Adipose tissue (tissue), 3 donors: ENCODE measurements around the gene TCN1. TPM values are rescaled to one million over a fixed set of nuclear protein-coding genes. Genes with fewer than 3 reads are reported as not detected.
"Not testable (repeated sequence)": the region's sequence is repeated elsewhere in the genome, so short reads cannot be mapped to it uniquely, and the experiment has no call there.

ENCODE experiments used
- H3K27ac ChIP-seq: one replicate; pipeline ENCODE4 v1.5.1; 2013; ENCODE audit warnings: low read depth, low read length
- WGBS, 3 donors: extraction: QIAGEN DNeasy Blood & Tissue Kit; methylation state at CpG; one replicate each; pipeline ENCODE4 v1.1.7; 2013; 5-methylcytosine and 5-hydroxymethylcytosine counted together
- polyA plus RNA-seq, 3 donors: library from polyadenylated mRNA; stranded (reverse); fragments of 200-250 nt; gene quantifications; one replicate each; pipeline ENCODE4 v1.2.3, GENCODE V29; 2013
- donor health status: healthy with polysubstance abuse.
- donor health status: Bipolar disorder and iron deficiency.
- donor health status: healthy.

The TCN1 gene, protein sequence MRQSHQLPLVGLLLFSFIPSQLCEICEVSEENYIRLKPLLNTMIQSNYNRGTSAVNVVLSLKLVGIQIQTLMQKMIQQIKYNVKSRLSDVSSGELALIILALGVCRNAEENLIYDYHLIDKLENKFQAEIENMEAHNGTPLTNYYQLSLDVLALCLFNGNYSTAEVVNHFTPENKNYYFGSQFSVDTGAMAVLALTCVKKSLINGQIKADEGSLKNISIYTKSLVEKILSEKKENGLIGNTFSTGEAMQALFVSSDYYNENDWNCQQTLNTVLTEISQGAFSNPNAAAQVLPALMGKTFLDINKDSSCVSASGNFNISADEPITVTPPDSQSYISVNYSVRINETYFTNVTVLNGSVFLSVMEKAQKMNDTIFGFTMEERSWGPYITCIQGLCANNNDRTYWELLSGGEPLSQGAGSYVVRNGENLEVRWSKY
- polyA plus RNA-seq, result 1 to 10 TPM in 2 of 3 donors, under 1 TPM in 1; 0.79 to 6.4 (median 1.3) TPM

DNA sequence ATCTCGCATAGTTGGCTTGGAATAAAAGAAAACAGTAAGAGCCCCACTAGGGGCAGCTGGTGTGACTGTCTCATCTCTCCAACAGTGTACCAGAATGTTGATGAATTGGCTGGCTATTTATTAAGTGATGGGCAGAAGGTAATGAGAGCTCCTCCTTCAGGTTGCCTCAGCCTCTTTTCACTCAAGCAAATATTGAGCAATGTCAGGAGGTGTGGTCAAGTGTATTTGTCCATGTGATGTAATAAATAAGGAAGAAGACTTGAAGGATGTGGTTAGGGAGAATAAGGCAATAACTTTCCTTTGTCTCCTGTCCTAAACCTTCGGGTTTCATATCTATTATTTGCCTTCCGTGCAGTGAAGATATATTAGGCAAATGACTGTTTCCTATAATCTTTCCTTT is at the start of gene TCN1:
Gene TCN1 (minus strand): TSS at position 91 of the 400 bp plus-strand sequence. CDS start 17 bp downstream, at position 74.
- H3K27ac ChIP-seq, result no peak within 1 kb of the TSS
- 48 to 59% (median 49%) methylated on average over 3 of the region's 3 CpGs for WGBS, 3 donors

GRCh38 chr11:59903569-59903968 is 37.3 kb upstream of the TCN1 start:
- WGBS, 3 donors, result 90 to 98% (median 94%) methylated on average over 2 of the region's 2 CpGs
- H3K27ac ChIP-seq, result not testable (repeated sequence)

GRCh38 chr11:59901306-59901705 is 35.0 kb upstream of the TCN1 start:
- WGBS, 3 donors, result 26 to 59% (median 34%) methylated on average over 1 of the region's 1 CpG
- no peak overlapping the region for H3K27ac ChIP-seq

- WGBS, 3 donors, result 72 to 81% (median 73%) methylated on average over 6 of the region's 6 CpGs
- no peak overlapping the region for H3K27ac ChIP-seq
Observed at GRCh38 chr11:59900366-59901126, 34.3 kb upstream of the TCN1 start.

DNA sequence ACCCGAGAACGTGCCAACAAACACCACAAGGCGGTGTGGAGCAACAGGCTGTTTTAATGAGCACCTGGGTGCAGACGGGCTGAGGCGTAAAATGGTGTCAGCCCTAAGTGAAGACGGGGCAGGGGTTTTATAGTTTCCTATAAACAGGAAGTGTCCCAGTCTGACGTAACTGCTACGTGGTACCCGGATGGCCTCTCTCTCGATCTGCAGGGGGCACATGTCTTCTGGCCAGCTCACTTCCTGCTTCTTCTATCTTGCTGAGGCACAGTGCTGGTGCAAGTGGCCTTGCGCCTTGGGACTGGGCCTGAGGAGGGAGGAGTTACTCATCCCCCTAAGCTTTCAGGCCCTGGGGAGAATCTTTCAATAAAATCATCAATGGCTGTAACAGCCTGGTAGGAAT is 33.2 kb upstream of the TCN1 start:
- 62 to 85% (median 63%) methylated on average over 11 of the region's 11 CpGs for WGBS, 3 donors
- no peak overlapping the region for H3K27ac ChIP-seq

GRCh38 chr11:59898650-59899049 is 32.4 kb upstream of the TCN1 start:
- WGBS, 3 donors, result 88 to 91% (median 90%) methylated on average over 7 of the region's 7 CpGs
- no peak overlapping the region for H3K27ac ChIP-seq

GRCh38 chr11:59898046-59898445 is 31.8 kb upstream of the TCN1 start:
- WGBS, 3 donors, result 96 to 97% (median 96%) methylated on average over 31 of the region's 31 CpGs
- no peak overlapping the region for H3K27ac ChIP-seq

DNA sequence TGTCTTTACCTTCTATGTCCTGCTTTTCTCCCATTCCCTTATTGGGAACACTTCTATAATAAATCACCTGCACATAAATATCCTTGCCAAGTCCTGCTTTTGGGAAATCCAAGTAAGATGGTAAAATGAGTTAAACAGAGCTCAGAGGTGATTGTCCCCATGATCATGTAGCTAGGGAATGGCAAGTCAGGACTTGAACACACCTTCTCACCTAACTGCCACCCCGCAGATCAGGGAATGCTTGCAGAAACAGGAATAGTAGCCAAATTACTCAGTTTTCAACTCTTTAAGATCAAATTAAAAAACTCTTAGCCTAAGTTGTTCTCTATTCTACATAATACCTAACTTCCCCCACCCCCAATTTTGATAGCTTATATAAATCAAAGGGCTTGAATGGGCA is 28.3 kb upstream of the TCN1 start:
- WGBS, 3 donors, result 86 to 100% (median 93%) methylated on average over 1 of the region's 1 CpG
- H3K27ac ChIP-seq, result no peak overlapping the region

GRCh38 chr11:59891781-59892181 is 25.5 kb upstream of the TCN1 start:
- WGBS, 3 donors, result 21 to 67% (median 24%) methylated on average over 4 of the region's 4 CpGs
- no peak overlapping the region for H3K27ac ChIP-seq

GRCh38 chr11:59887156-59887555 is 20.9 kb upstream of the TCN1 start:
- not testable (repeated sequence) for H3K27ac ChIP-seq

DNA sequence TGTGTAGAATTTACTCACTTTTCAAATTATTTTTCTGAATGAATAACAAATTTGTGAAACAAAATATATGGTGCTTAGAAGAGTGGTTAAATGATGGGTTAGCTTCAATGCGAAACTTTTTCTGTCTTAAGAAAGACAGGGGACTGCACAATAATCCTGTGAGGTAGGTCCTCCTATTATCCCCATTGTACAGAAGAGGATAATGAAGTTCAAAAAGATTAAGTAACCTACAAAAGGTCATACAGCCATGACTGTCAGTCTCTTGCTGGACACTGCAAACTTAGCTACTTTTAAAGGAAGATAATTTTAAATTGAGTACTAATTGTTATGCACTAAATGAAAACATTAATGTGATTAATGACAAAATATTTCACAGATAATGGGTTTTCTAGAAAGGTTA is 17.3 kb upstream of the TCN1 start:
- 93 to 98% (median 97%) methylated on average over 1 of the region's 1 CpG for WGBS, 3 donors
- no peak overlapping the region for H3K27ac ChIP-seq

GRCh38 chr11:59879567-59879966 is 13.3 kb upstream of the TCN1 start:
- no peak overlapping the region for H3K27ac ChIP-seq
- 42 to 70% (median 65%) methylated on average over 1 of the region's 1 CpG for WGBS, 3 donors

DNA sequence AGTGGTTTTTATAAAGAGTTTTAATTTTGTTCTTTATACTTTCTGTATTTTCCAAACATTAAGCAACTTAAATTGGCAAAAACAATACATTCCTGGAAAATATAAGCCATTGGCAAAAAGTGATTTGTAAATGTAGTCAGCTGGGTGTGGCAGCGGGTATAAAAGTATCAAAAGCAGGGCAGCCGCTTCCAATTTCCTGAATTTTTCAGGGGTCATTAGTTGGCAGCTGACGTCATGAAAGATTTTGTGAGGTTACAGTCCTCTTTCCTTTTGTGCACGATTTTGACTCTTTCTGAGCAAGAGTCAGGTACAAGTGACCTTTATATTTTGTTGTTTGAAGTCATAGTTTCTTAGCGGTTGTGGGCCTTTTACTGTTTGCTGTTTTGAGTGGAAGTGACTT is 12.3 kb upstream of the TCN1 start, which contains the start of gene OOSP3:
Gene OOSP3 (plus strand): TSS at position 208 of the 400 bp plus-strand sequence. CDS start 27 bp downstream, at position 235.
- 64 to 79% (median 76%) methylated on average over 5 of the region's 5 CpGs for WGBS, 3 donors
- no peak within 1 kb of the TSS for H3K27ac ChIP-seq

DNA sequence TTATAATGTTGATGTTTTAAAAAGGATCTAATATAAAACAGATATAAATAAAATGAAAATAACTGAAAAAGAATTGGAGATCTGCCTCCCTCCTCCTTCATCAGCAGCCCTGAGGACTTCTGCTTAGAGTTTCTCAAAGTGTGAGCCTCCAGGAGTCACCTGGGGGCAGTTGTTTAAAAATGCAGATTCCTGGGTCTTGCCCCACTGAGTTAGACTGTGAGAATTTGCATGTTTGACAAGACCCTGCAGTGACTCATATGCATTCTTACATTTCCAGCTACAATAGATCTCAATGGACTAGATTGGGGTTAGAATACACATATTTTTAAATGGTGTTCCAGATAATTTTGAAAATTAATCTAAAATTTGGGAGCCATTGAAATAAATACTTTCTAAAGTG is 11.5 kb upstream of the TCN1 start:
- no peak overlapping the region for H3K27ac ChIP-seq

- H3K27ac ChIP-seq, result no peak overlapping the region
Observed at GRCh38 chr11:59877325-59877724, 11.0 kb upstream of the TCN1 start.

- no peak overlapping the region for H3K27ac ChIP-seq
- 28 to 76% (median 70%) methylated on average over 9 of the region's 9 CpGs for WGBS, 3 donors
Observed at GRCh38 chr11:59875856-59876519, 9.7 kb upstream of the TCN1 start.

- no peak overlapping the region for H3K27ac ChIP-seq
Observed at GRCh38 chr11:59872076-59872475, 5.8 kb upstream of the TCN1 start.

GRCh38 chr11:59867946-59868345 is 1.7 kb upstream of the TCN1 start:
- WGBS, 3 donors, result 74 to 87% (median 85%) methylated on average over 2 of the region's 2 CpGs
- H3K27ac ChIP-seq, result no peak overlapping the region

DNA sequence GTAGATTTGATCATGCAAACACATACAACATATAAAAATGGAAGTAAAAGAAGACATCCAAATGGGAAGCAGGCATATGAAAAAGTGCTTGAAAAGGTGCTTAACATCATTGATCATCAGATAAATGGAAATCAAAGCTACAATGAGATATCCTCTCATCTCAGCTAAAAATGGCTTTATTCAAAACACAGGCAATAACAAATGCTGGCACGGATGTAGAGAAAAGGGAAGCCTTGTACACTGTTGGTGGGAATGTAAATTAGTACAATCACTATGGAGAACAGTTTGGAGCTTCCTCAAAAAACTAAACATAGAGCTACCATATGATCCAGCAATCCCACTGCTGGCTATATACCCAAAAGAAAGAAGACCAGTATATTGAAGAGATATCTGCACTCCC is 549 bp upstream of the TCN1 start:
- H3K27ac ChIP-seq, result no peak overlapping the region
- WGBS, 3 donors, result 43 to 83% (median 57%) methylated on average over 1 of the region's 1 CpG
